Type B pancreatic cell (in vitro differentiated cells): ENCODE measurements around the gene GFRA1. TPM values are rescaled to one million over a fixed set of nuclear protein-coding genes. Genes with fewer than 3 reads are reported as not detected.

Experiments
- DNase-seq: peaks from one replicate; pipeline ENCODE4 v3.0.0; 2021; ENCODE audit warnings: mixed read lengths; ENCODE audit not compliant: unreplicated experiment; ENCODE audit errors: extremely low spot score
- H3K27ac Mint-ChIP-seq: 2 replicates; pipeline ENCODE4 v1.8.0; 2021; ENCODE audit warnings: mild to moderate bottlenecking, mixed read lengths
- H3K27me3 Mint-ChIP-seq: 2 replicates; pipeline ENCODE4 v1.8.0; 2021; ENCODE audit warnings: mixed read lengths
- H3K36me3 Mint-ChIP-seq: 2 replicates; pipeline ENCODE4 v1.8.0; 2021; ENCODE audit warnings: mixed read lengths
- H3K4me1 Mint-ChIP-seq: one replicate; pipeline ENCODE4 v1.8.0; 2021; ENCODE audit warnings: mixed read lengths; ENCODE audit not compliant: unreplicated experiment
- H3K4me3 Mint-ChIP-seq: 2 replicates; pipeline ENCODE4 v1.8.0; 2021; ENCODE audit warnings: mild to moderate bottlenecking, mixed read lengths
- H3K9me3 Mint-ChIP-seq: 2 replicates; pipeline ENCODE4 v1.8.0; 2021; ENCODE audit warnings: mixed read lengths
- CTCF ChIP-seq: fragments of 200-600 bp; sonication (generic); conservative IDR thresholded peaks from 2 replicates; pipeline ENCODE4 v1.5.0; 2021; ENCODE audit warnings: antibody characterized with exemption, mild to moderate bottlenecking
- total RNA-seq: library from RNA; stranded (reverse); gene quantifications from 2 replicates; pipeline ENCODE4 v1.2.1, GENCODE V29; 2021; ENCODE audit warnings: low replicate concordance

The GFRA1 gene
- total RNA-seq, 1 donor from 2014 or later, result 45.6 TPM

GRCh38 chr10:116124777-116125176 lies 148.2 kb downstream of the GFRA1 start:
- Mint-ChIP-seq H3K4me1 (peaks cover 22% of the 10 kb centered on the region), H3K4me3 (no peak overlapping the region), H3K27me3 (no peaks in the 10 kb centered on the region), H3K36me3 (peaks cover 5% of the 10 kb centered on the region), H3K9me3 (peaks cover 9% of the 10 kb centered on the region), H3K27ac (no peak overlapping the region)
- DNase-seq, result no peak
- TF ChIP-seq CTCF, result no peak

- Mint-ChIP-seq H3K36me3 (peaks cover 14% of the 10 kb centered on the region), H3K27me3 (peaks cover 8% of the 10 kb centered on the region), H3K4me1 (peaks cover 31% of the 10 kb centered on the region), H3K9me3 (peaks cover under 1% of the 10 kb centered on the region), H3K4me3 (no peak overlapping the region), H3K27ac (no peak overlapping the region)
- TF ChIP-seq CTCF, result no peak
- DNase-seq, result no peak
These were observed 150.3 kb downstream of the GFRA1 start for GRCh38 chr10:116122664-116123063.

GRCh38 chr10:116121640-116122525 lies 151.1 kb downstream of the GFRA1 start:
- no peaks in the 10 kb centered on the region for H3K9me3 Mint-ChIP-seq
- no peak for TF ChIP-seq CTCF
- peaks cover 31% of the 10 kb centered on the region for H3K4me1 Mint-ChIP-seq
- peaks cover 8% of the 10 kb centered on the region for H3K27me3 Mint-ChIP-seq
- no peak overlapping the region for H3K27ac Mint-ChIP-seq
- no peak for DNase-seq
- peaks cover 16% of the 10 kb centered on the region for H3K36me3 Mint-ChIP-seq
- no peak overlapping the region for H3K4me3 Mint-ChIP-seq

- Mint-ChIP-seq H3K4me3 (no peak overlapping the region), H3K36me3 (peaks cover 16% of the 10 kb centered on the region), H3K27ac (no peak overlapping the region), H3K27me3 (peaks cover 8% of the 10 kb centered on the region), H3K9me3 (no peaks in the 10 kb centered on the region), H3K4me1 (peaks cover 31% of the 10 kb centered on the region)
- no peak for DNase-seq
- TF ChIP-seq CTCF, result peak; percentile 67
These were observed 152.1 kb downstream of the GFRA1 start for GRCh38 chr10:116120688-116121455.

GRCh38 chr10:116118847-116119246 lies 154.2 kb downstream of the GFRA1 start:
- Mint-ChIP-seq H3K9me3 (no peaks in the 10 kb centered on the region), H3K36me3 (peaks cover 11% of the 10 kb centered on the region), H3K27ac (no peak overlapping the region), H3K27me3 (peaks cover 10% of the 10 kb centered on the region), H3K4me1 (peaks cover 28% of the 10 kb centered on the region), H3K4me3 (no peak overlapping the region)
- no peak for DNase-seq
- TF ChIP-seq CTCF, result no peak
